HEK293 (cell line): ENCODE data around the gene GYPC.

ENCODE experiments used
- CTCF ChIA-PET: fragments of 350-600 bp; formaldehyde crosslinking; extraction: SDS; loops from one replicate; lab custom pipeline; 2021; ENCODE audit warnings: antibody characterized with exemption; lab: Yijun Ruan, JAX
- POLR2A ChIA-PET: fragments of 300-600 bp; formaldehyde crosslinking; extraction: SDS; loops from one replicate; lab custom pipeline; 2020; ENCODE audit warnings: antibody characterized with exemption, inconsistent platforms; lab: Yijun Ruan, JAX
- H3K27ac ChIP-seq: fragments of 200-500 bp; sonication (Bioruptor generic); 2 replicates; pipeline ENCODE4 v1.5.1; 2014; ENCODE audit warnings: low read depth, low read length, control low read depth, inconsistent platforms; ENCODE audit errors: extremely low read depth
- H3K36me3 ChIP-seq, 2 experiments: fragments of 200-500 bp in 1 of 2; sonication (Bioruptor generic) in 1 of 2; 1 replicate in 1 of 2; 2 replicates in 1 of 2; pipeline ENCODE4 v1.5.1; 2014 to 2017; ENCODE audit warnings: inconsistent platforms in 2 of 2, low read length in 2 of 2; ENCODE audit not compliant: control insufficient read depth in 2 of 2, insufficient read depth in 1 of 2
- H3K4me1 ChIP-seq: fragments of 200-500 bp; sonication (Bioruptor generic); 2 replicates; pipeline ENCODE4 v1.5.1; 2014; ENCODE audit warnings: mild to moderate bottlenecking, low read length, inconsistent platforms; ENCODE audit not compliant: control insufficient read depth, insufficient read depth
- H3K4me3 ChIP-seq: 2 replicates; pipeline ENCODE4 v1.5.1; 2011; ENCODE audit warnings: low read depth, mild to moderate bottlenecking, control low read depth, low read length, moderate library complexity
- H3K9me3 ChIP-seq: fragments of 200-500 bp; sonication (Bioruptor generic); 2 replicates; pipeline ENCODE4 v1.5.1; 2014; ENCODE audit warnings: low read depth, low read length, inconsistent platforms; ENCODE audit not compliant: control insufficient read depth, insufficient read depth
- FEZF1 ChIP-seq: fragments of 450-650 bp; formaldehyde crosslinking; IDR thresholded peaks from 2 replicates; pipeline ENCODE4 v1.5.1; 2016; ENCODE audit warnings: missing biosample characterization, missing genetic modification characterization
- KLF10 ChIP-seq: fragments of 450-650 bp; IDR thresholded peaks from 2 replicates; pipeline ENCODE4 v1.5.1; 2018; ENCODE audit warnings: missing biosample characterization, mild to moderate bottlenecking, missing genetic modification characterization
- KLF16 ChIP-seq: fragments of 450-650 bp; formaldehyde crosslinking; IDR thresholded peaks from 2 replicates; pipeline ENCODE4 v1.5.1; 2017; ENCODE audit warnings: missing biosample characterization, missing genetic modification characterization
- REPIN1 ChIP-seq: fragments of 450-650 bp; formaldehyde crosslinking; IDR thresholded peaks from 2 replicates; pipeline ENCODE4 v1.5.1; 2017; ENCODE audit warnings: missing biosample characterization, missing genetic modification characterization, low read depth
- SCRT2 ChIP-seq: fragments of 450-650 bp; formaldehyde crosslinking; IDR thresholded peaks from 2 replicates; pipeline ENCODE4 v1.5.1; 2016; ENCODE audit warnings: missing biosample characterization, missing genetic modification characterization
- SETDB1 ChIP-seq: IDR thresholded peaks from one replicate; pipeline ENCODE4 v1.6.1; 2017; ENCODE audit warnings: mild to moderate bottlenecking, low read length, moderate library complexity, mixed read lengths; ENCODE audit not compliant: insufficient read length
- ZBTB21 ChIP-seq: fragments of 450-650 bp; formaldehyde crosslinking; IDR thresholded peaks from 2 replicates; pipeline ENCODE4 v1.5.1; 2017; ENCODE audit warnings: missing biosample characterization, missing genetic modification characterization
- ZBTB26 ChIP-seq: fragments of 450-650 bp; formaldehyde crosslinking; optimal IDR thresholded peaks from 2 replicates; pipeline ENCODE3; 2016; ENCODE audit warnings: missing biosample characterization, mild to moderate bottlenecking, missing genetic modification characterization
- ZBTB49 ChIP-seq: fragments of 450-650 bp; formaldehyde crosslinking; IDR thresholded peaks from 2 replicates; pipeline ENCODE4 v1.5.1; 2016; ENCODE audit warnings: missing biosample characterization, missing genetic modification characterization, low read depth
- ZEB2 ChIP-seq: fragments of 450-650 bp; formaldehyde crosslinking; IDR thresholded peaks from 2 replicates; pipeline ENCODE4 v1.5.1; 2016; ENCODE audit warnings: missing biosample characterization, missing genetic modification characterization
- ZFHX2 ChIP-seq: fragments of 450-650 bp; formaldehyde crosslinking; conservative IDR thresholded peaks from 2 replicates; pipeline ENCODE4 v1.5.1; 2016; ENCODE audit warnings: missing biosample characterization, missing genetic modification characterization
- ZFP41 ChIP-seq: fragments of 450-650 bp; formaldehyde crosslinking; IDR thresholded peaks from 2 replicates; pipeline ENCODE4 v1.5.1; 2016; ENCODE audit warnings: missing biosample characterization, missing genetic modification characterization, borderline replicate concordance
- ZNF146 ChIP-seq: fragments of 450-650 bp; formaldehyde crosslinking; IDR thresholded peaks from 2 replicates; pipeline ENCODE4 v1.5.1; 2016; ENCODE audit warnings: missing biosample characterization, missing genetic modification characterization
- ZNF530 ChIP-seq: fragments of 450-650 bp; formaldehyde crosslinking; IDR thresholded peaks from 2 replicates; pipeline ENCODE4 v1.5.1; 2016; ENCODE audit warnings: low read depth, missing biosample characterization, missing genetic modification characterization
- ZNF561 ChIP-seq: fragments of 450-650 bp; IDR thresholded peaks from 2 replicates; pipeline ENCODE4 v1.5.1; 2018; ENCODE audit warnings: missing biosample characterization, missing genetic modification characterization, borderline replicate concordance
- ZNF629 ChIP-seq: fragments of 450-650 bp; formaldehyde crosslinking; IDR thresholded peaks from 2 replicates; pipeline ENCODE4 v1.5.1; 2017; ENCODE audit warnings: missing biosample characterization, missing genetic modification characterization
- ZNF791 ChIP-seq: fragments of 450-650 bp; formaldehyde crosslinking; IDR thresholded peaks from 2 replicates; pipeline ENCODE4 v1.5.1; 2016; ENCODE audit warnings: missing biosample characterization, missing genetic modification characterization
- ZNF830 ChIP-seq: fragments of 450-650 bp; IDR thresholded peaks from 2 replicates; pipeline ENCODE4 v1.5.0; 2018; ENCODE audit warnings: missing biosample characterization, missing genetic modification characterization, low read depth, mild to moderate bottlenecking, moderate library complexity
- TF ChIP-seq, protein P1 (sequence below): fragments of 450-650 bp; formaldehyde crosslinking; IDR thresholded peaks from 2 replicates; pipeline ENCODE4 v1.5.1; 2016; ENCODE audit warnings: missing biosample characterization, missing genetic modification characterization

Gene GYPC

GRCh38 chr2:126714191-126714965, 58.4 kb downstream of the GYPC start:
- Histone ChIP-seq H3K4me3 (no peak overlapping the region), H3K4me1 (no peaks in the 10 kb centered on the region), H3K27ac (no peak overlapping the region), H3K9me3 (no peaks in the 10 kb centered on the region), H3K36me3 (no peaks in the 10 kb centered on the region)
- ChIA-PET CTCF (no interaction called here), POLR2A (no interaction called here)
- TF ChIP-seq ZNF146 (tag by site-specific recombination), result no peak
- TF ChIP-seq ZNF530, result no peak
- TF ChIP-seq SCRT2 (tag by site-specific recombination), result no peak
- TF ChIP-seq, all 188 proteins: peak for 0

- Histone ChIP-seq H3K27ac (no peak overlapping the region), H3K4me1 (no peaks in the 10 kb centered on the region), H3K4me3 (no peak overlapping the region), H3K9me3 (no peaks in the 10 kb centered on the region), H3K36me3 (no peaks in the 10 kb centered on the region)
- TF ChIP-seq KLF10 (tag by site-specific recombination), result no peak
- TF ChIP-seq SETDB1, result no peak
- no peak for TF ChIP-seq ZNF146 (tag by site-specific recombination)
- no peak for TF ChIP-seq ZNF561
- TF ChIP-seq REPIN1 (tag by site-specific recombination), result no peak
- no peak for TF ChIP-seq ZFHX2 (tag by site-specific recombination)
- TF ChIP-seq ZBTB21, result no peak
- TF ChIP-seq ZBTB49 (tag by site-specific recombination), result no peak
- no peak for TF ChIP-seq ZBTB26 (tag by site-specific recombination)
- no peak for TF ChIP-seq FEZF1 (tag by site-specific recombination)
- no peak for TF ChIP-seq KLF16 (tag by site-specific recombination)
- TF ChIP-seq ZNF530, result no peak
- TF ChIP-seq, protein P1, sequence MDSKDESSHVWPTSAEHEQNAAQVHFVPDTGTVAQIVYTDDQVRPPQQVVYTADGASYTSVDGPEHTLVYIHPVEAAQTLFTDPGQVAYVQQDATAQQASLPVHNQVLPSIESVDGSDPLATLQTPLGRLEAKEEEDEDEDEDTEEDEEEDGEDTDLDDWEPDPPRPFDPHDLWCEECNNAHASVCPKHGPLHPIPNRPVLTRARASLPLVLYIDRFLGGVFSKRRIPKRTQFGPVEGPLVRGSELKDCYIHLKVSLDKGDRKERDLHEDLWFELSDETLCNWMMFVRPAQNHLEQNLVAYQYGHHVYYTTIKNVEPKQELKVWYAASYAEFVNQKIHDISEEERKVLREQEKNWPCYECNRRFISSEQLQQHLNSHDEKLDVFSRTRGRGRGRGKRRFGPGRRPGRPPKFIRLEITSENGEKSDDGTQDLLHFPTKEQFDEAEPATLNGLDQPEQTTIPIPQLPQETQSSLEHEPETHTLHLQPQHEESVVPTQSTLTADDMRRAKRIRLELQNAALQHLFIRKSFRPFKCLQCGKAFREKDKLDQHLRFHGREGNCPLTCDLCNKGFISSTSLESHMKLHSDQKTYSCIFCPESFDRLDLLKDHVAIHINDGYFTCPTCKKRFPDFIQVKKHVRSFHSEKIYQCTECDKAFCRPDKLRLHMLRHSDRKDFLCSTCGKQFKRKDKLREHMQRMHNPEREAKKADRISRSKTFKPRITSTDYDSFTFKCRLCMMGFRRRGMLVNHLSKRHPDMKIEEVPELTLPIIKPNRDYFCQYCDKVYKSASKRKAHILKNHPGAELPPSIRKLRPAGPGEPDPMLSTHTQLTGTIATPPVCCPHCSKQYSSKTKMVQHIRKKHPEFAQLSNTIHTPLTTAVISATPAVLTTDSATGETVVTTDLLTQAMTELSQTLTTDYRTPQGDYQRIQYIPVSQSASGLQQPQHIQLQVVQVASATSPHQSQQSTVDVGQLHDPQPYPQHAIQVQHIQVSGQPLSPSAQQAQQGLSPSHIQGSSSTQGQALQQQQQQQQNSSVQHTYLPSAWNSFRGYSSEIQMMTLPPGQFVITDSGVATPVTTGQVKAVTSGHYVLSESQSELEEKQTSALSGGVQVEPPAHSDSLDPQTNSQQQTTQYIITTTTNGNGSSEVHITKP (tag by site-specific recombination), result no peak
- no peak for TF ChIP-seq ZNF830 (tag by site-specific recombination)
- no peak for TF ChIP-seq ZNF629 (tag by site-specific recombination)
- no peak for TF ChIP-seq ZEB2 (tag by site-specific recombination)
- TF ChIP-seq ZFP41 (tag by site-specific recombination), result no peak
- no peak for TF ChIP-seq ZNF791
- ChIA-PET POLR2A (no interaction called here), CTCF (interaction anchor here (0.6 kb wide), 1 partner anchor 118 kb away, joined by 4 read pairs; no protein-coding TSS in a partner anchor)
Measured at GRCh38 chr2:126715111-126715510, 59.2 kb downstream of the GYPC start.
